ENCODE data around the gene MAJIN. TPM values are rescaled to one million over a fixed set of nuclear protein-coding genes. Genes with fewer than 3 reads are reported as not detected.
"Not testable (repeated sequence)": the region's sequence is repeated elsewhere in the genome, so short reads cannot be mapped to it uniquely, and the experiment has no call there.

MAJIN gene
- total and polyA plus RNA-seq, 9 of the 15 experiments (the other 6 are each of a cell fraction or from before 2014, with no cell fraction given): 0.17 to 0.83 (median 0.24) TPM; not detected in 2

- H3K4me2 ChIP-seq (ENCODE audit: insufficient read depth, low read length); H2AFZ ChIP-seq (ENCODE audit: low read depth, low read length); H3K27ac ChIP-seq (ENCODE audit: extremely low read depth, low read depth, low read length); H3K27me3 ChIP-seq (ENCODE audit: control insufficient read depth in 2 of 2, insufficient read depth in 2 of 2, low read length in 2 of 2); intact Hi-C loops (cut with micrococcal nuclease); POLR2A ChIA-PET; H3K9me1 ChIP-seq (ENCODE audit: control insufficient read depth, insufficient read depth, low read length); H4K20me1 ChIP-seq (replicated peaks; ENCODE audit: control insufficient read depth, insufficient read depth, low read length); H3K36me3 ChIP-seq (ENCODE audit: control insufficient read depth, insufficient read depth, low read length); in situ Hi-C loops (cut with MboI); FAIRE-seq; DNase-seq (ENCODE audit: extremely low read depth in 1 of 4, low spot score in 3 of 4); H3K79me2 ChIP-seq (ENCODE audit: control insufficient read depth, insufficient read depth, low read length); H3K9me3 ChIP-seq (replicated peaks; ENCODE audit: control insufficient read depth, insufficient read depth, low read depth, low read length); H3K9ac ChIP-seq (ENCODE audit: insufficient read depth in 1 of 2, low read depth in 2 of 2, low read length in 2 of 2); BruUV-seq (replicated peaks); CTCF ChIA-PET (ENCODE audit: low intra/inter-chr PET ratio); H3K4me3 ChIP-seq; H3K4me1 ChIP-seq (replicated peaks in 1 of 2; ENCODE audit: control insufficient read depth in 2 of 2, insufficient read depth in 2 of 2, low read length in 2 of 2); ATAC-seq: not testable (repeated sequence)
- WGBS (ENCODE audit: insufficient coverage, low coverage, missing lambda C conversion rate): 79% methylated on average over 5 of the region's 5 CpGs
Observed at GRCh38 chr11:64983339-64983738, 11.4 kb upstream of the MAJIN start.

- intact Hi-C loops (cut with micrococcal nuclease) (no loop called here), in situ Hi-C loops (cut with MboI) (no loop called here)
- POLR2A ChIA-PET: interaction anchor here (0.8 to 1.1 kb wide), 2 partner anchors 141 to 167 kb away, joined by 5 to 6 read pairs; partner anchors contain the start of gene ZNHIT2
- CTCF ChIA-PET (ENCODE audit: low intra/inter-chr PET ratio): no interaction called here
- Histone ChIP-seq H3K4me3 (no peak overlapping the region), H3K9me1 (ENCODE audit: control insufficient read depth, insufficient read depth, low read length) (no peaks in the 10 kb centered on the region), H3K4me1 (replicated peaks in 1 of 2; ENCODE audit: control insufficient read depth in 2 of 2, insufficient read depth in 2 of 2, low read length in 2 of 2) (peaks cover 4 to 7% of the 10 kb centered on the region in 2 experiments; a peak in 4 of 5 replicates), H3K27ac (ENCODE audit: extremely low read depth, low read depth, low read length) (no peak overlapping the region), H3K36me3 (ENCODE audit: control insufficient read depth, insufficient read depth, low read length) (no peaks in the 10 kb centered on the region), H3K9ac (ENCODE audit: insufficient read depth in 1 of 2, low read depth in 2 of 2, low read length in 2 of 2) (no peak overlapping the region), H2AFZ (ENCODE audit: low read depth, low read length) (no peak overlapping the region), H4K20me1 (replicated peaks; ENCODE audit: control insufficient read depth, insufficient read depth, low read length) (no peaks in the 10 kb centered on the region), H3K4me2 (ENCODE audit: insufficient read depth, low read length) (no peak overlapping the region), H3K79me2 (ENCODE audit: control insufficient read depth, insufficient read depth, low read length) (no peaks in the 10 kb centered on the region), H3K9me3 (replicated peaks; ENCODE audit: control insufficient read depth, insufficient read depth, low read depth, low read length) (no peaks in the 10 kb centered on the region), H3K27me3 (ENCODE audit: control insufficient read depth in 2 of 2, insufficient read depth in 2 of 2, low read length in 2 of 2) (no peaks in the 10 kb centered on the region)
- BruUV-seq (replicated peaks): no TSS peak
- no peak for DNase-seq (ENCODE audit: extremely low read depth in 1 of 4, low spot score in 3 of 4)
- no peak for FAIRE-seq
- 13% methylated on average over 2 of the region's 2 CpGs for whole genome bisulfite sequencing (ENCODE audit: insufficient coverage, low coverage, missing lambda C conversion rate)
- TF ChIP-seq MTF1 (CRISPR knock-in tag; IDR thresholded peaks at IDR 0.05; ENCODE audit: borderline replicate concordance) (no peak), FOS (IDR thresholded peaks at IDR 0.05; ENCODE audit: extremely low read depth, insufficient read length) (no peak), CBX1 (IDR thresholded peaks at IDR 0.05; ENCODE audit: low read depth) (no peak)
- no peak for ATAC-seq
Observed at GRCh38 chr11:64976651-64977050, 4.7 kb upstream of the MAJIN start.

Data from K562 (cell line).